Stimulated activated CD4-positive, alpha-beta T cell treated with anti-CD3 and anti-CD28 coated beads, TNF-alpha, amount 100 ng/mL, for 4 hours (primary cell): ENCODE measurements around the gene KIF26B.

Experiments used
- DNase-seq, 3 experiments: peaks; one replicate each; pipeline ENCODE4 v3.0.0-alpha.2; 2020; ENCODE audit warnings: low read depth in 3 of 3

Gene KIF26B

DNA sequence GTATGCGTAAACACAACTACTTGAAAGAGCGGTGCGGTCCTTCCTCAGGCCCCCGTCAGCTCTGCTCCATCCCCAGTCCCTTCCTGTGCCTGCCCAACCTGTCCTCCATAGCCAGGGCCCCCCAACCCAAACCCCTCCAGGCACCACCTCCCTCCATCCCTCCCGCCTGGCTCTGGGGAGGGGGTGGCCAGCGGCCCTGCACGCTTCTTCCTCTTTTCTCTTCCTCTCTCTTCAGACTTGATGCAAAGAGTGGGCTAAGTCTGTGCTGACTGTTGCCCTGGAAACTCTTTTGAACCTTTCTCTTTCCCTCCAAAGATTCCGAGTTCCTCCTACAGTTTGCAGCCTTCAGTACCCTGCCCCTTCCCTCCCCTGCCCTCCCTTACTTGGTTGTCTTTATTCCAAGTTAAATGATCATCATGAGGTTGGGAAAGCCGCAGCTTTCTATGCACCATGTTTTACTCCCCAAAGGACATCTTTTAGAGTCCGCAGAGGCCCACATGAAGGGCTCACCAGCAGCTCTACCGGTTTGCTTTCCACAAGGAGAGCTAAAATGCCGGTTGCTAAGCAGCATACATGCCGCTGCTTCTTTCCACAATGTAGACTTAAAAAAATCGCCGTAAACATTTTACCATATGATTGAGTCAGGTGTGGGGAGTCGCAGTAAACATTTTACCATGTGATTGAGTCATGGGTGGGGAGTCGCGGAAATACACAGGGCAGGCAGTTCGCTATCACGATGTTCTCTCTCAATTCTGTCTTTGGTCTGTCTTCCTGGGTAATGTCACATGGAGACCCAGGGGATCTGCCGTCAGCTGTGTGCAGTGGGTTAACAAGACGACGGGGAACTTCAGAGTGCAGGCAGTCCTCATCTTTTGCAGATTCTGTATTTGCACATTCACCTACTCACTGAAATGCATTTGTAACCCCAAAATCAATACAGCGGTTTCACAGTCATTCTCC is 525.3 kb downstream of the KIF26B start:
- DNase-seq: no peak

DNA sequence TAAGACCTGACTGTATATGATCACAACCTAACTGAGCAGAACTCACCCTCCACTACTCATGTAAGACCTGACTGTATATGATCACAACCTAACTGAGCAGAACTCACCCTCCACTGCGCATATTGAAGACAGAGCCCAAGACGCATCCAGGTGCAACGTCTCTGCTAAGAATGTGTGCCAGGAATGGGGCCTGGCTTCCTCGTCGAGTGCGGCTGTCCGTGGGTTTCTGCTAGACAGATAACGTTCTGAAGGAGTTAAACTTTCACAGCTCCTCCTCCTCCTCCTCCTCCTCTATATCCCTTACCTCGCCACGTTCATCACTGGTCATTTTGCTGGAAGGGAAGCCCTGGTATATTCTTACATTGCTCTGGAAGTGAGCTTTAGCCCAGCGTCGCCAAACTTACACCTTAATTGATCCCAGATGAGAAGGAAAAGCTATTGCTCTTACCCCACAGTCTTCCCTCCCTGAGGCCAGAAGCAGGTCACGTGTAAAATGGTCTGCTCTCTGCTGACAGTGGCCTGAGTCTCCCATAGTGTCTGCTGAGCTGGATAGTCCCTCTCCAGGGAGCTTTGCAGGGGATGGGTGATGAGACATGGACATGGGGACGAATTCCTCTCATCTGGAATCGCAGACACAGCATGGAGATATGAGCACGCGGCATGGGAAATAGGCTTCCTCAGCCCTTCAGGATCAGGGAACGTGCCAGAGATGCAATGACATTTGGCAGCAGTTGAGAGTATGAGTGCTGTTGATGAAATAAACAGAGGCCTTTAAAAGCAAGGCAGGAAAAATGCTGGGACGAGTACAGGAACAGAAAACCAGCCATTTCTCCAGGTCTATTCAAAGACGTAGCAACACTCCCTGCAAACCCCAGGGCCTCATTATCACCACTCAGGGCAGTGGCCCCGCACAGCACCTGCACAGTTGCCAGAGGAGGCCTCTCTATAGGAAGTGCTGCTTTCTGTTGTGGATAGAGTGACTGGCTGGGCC is 528.1 kb downstream of the KIF26B start:
- no peak for DNase-seq

DNA sequence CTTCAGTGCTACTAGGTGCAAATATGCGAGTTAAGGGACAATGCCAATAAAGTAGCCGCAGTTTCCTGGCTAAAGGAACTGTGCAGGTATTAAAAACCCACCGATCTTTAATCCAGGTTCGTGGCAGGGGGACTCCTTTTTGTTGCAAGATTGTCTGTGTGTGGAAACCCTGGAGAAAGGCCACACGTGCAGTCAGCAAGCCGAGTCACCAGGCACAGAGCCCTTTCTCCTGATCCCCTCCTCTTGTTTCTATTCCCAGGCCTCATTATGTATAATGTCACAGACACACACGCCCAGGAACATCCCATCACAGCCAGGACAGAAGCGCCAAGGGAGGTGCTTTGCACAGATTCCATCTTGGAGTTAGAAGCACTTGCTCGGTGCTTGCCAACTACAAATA is 528.9 kb downstream of the KIF26B start:
- no peak for DNase-seq

DNA sequence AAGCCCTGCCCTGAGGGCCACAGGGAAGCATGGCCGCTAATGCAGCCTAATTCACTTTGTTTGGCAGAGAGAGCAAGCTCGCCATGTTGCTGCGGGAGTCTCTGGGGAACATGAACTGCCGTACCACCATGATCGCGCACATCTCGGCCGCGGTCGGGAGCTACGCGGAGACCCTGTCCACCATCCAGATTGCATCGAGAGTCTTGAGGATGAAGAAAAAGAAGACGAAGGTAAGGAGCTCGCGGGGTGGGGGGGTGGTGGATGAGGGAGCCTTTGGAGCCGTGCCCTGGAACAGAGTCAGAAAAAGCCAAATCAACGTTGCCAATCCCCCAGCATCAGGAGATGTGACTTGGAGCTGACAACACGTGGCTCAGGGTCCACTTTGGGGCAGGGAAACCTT is 529.4 kb downstream of the KIF26B start:
- no peak for DNase-seq

DNA sequence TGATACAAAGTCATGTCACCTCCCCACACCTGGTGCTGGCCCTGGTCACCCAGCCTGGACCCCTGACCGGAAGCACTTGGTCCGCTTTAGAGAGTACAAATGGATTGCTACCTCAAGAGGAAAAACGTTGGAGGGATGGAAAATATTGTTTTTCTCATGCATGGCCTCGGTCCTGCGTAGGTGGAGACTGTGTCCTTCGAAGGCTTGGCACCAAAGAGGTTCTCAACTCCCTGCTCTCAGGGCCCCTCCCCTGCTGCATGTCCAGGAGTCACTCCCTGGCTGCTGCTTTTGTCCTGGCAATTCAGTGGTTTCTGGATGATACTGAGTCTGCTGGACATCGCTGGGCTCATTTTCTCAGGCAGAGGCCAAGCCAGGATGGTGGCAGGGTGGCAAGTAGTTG is 529.8 kb downstream of the KIF26B start:
- no peak for DNase-seq

DNA sequence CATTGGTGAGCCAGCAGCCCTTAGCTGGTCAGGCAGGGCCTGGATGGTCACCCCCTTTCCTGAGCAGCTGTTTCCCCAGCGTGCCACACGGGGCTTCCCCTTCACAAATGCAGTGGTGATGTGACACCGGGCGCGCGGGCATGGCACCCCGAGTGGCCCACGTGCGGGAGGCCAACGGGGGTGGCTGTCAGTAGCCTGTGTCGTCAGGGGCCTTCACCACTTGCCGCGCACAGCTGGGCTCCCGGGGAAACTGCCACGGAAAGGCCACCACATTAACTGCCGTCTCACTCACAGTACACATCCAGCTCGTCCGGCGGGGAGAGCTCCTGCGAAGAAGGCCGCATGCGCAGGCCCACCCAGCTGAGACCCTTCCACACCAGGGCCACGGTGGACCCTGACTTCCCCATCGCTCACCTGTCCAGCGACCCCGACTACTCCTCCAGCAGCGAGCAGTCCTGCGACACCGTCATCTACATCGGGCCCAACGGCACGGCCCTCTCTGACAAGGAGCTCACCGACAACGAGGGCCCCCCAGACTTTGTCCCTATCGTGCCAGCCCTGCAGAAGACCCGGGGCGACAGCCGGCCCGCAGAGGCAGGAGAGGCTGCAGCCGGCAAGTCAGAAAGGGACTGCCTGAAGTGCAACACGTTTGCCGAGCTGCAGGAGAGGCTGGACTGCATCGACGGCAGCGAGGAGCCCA is 530.5 kb downstream of the KIF26B start:
- DNase-seq: no peak

DNA sequence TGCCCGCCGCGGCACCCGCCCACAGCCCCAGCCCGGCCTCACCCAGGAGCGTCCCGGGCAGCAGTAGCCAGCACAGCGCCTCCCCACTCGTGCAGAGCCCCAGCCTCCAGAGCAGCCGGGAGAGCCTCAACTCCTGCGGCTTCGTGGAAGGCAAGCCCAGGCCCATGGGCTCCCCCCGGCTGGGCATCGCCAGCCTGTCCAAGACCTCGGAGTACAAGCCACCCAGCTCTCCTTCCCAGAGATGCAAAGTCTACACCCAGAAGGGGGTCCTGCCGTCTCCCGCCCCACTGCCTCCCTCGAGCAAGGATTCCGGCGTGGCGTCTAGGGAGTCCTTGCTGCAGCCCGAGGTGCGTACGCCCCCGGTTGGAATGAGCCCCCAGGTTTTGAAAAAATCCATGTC is 531.2 kb downstream of the KIF26B start:
- DNase-seq: no peak

DNA sequence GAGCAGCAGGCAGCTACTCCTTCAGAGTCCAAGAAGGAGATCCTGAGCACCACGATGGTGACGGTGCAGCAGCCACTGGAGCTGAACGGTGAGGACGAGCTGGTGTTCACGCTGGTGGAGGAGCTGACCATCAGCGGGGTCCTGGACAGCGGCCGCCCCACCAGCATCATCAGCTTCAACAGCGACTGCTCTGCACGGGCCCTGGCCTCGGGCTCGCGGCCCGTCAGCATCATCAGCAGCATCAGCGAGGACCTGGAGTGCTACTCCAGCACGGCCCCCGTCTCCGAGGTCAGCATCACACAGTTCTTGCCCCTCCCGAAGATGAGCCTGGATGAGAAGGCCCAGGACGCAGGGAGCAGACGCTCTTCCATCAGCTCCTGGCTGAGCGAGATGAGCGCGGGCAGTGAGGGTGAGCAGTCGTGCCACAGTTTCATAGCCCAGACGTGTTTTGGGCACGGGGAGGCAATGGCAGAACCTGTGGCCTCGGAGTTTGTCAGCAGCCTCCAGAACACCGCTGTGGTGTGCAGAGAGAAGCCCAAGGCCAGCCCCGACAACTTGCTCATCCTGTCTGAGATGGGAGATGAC is 531.8 kb downstream of the KIF26B start:
- DNase-seq: no peak

DNA sequence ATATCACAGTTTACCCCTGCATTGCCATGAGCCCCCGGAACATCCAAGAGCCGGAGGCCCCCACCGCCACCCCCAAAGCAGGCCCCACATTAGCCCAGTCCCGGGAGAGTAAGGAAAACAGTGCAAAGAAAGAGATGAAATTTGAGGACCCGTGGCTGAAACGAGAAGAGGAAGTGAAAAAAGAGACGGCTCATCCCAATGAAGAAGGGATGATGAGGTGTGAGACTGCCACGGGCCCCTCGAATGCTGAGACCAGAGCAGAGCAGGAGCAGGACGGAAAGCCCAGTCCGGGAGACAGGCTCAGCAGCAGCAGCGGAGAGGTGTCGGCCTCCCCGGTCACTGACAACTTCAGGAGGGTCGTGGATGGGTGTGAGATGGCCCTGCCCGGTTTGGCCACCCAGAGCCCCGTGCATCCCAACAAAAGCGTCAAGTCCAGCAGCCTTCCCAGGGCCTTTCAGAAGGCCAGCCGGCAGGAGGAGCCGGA is 532.4 kb downstream of the KIF26B start:
- no peak for DNase-seq

DNA sequence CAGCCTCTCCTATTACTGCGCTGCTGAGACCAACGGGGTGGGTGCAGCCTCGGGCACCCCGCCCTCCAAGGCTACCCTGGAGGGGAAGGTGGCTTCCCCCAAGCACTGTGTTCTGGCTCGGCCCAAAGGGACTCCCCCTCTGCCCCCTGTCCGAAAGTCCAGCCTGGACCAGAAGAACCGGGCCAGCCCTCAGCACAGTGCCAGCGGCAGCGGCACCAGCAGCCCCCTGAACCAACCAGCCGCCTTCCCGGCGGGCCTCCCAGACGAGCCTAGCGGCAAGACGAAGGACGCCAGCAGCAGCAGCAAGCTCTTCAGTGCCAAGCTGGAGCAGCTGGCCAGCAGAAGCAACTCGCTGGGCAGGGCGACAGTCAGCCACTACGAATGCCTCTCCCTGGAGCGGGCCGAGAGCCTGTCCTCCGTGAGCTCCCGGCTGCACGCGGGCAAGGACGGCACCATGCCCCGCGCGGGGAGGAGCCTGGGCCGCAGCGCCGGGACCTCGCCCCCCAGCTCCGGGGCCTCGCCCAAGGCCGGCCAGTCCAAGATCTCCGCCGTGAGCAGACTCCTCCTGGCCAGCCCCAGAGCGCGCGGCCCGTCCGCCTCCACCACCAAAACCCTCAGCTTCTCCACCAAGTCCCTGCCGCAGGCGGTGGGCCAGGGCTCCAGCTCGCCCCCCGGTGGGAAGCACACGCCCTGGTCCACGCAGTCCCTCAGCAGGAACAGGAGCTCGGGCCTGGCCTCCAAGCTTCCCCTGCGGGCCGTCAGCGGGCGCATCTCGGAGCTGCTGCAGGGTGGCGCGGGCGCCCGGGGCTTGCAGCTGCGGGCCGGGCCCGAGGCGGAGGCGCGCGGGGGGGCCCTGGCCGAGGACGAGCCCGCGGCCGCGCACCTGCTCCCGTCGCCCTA is 533.1 kb downstream of the KIF26B start:
- DNase-seq: no peak

DNA sequence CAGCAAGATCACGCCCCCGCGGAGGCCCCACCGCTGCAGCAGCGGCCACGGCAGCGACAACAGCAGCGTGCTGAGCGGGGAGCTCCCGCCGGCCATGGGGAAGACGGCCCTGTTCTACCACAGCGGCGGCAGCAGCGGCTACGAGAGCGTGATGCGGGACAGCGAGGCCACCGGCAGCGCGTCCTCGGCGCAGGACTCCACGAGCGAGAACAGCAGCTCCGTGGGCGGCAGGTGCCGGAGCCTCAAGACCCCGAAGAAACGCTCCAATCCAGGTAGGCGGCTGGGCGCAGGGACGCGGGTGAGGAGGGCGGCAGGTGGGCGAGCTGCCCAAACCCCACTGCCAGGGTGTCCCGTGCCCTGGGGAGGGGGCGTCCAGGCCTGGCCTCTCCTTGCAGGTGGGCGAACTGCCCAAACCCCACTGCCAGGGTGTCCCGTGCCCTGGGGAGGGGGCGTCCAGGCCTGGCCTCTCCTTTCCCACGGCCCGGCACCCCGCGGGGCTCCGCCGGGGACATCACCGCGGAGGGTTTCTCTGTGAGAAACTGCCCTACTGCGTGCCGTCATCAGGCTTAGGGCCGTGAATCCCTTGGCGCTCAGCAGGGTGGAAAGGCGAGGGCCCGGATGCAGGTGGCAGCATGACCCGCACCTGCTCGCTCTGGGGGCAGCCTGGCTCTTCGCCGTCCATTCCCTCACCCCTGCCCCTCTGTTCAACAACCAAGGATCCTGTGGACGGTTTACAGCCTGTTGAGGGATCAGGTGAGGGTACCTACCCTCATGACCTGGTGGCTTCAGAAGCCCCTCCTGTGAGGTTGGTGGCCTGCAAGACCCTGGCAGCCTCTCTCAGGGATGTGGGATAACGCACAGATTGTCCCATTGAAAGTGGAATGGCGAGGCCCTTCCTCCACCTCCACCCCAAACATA is 534.0 kb downstream of the KIF26B start:
- DNase-seq: no peak

DNA sequence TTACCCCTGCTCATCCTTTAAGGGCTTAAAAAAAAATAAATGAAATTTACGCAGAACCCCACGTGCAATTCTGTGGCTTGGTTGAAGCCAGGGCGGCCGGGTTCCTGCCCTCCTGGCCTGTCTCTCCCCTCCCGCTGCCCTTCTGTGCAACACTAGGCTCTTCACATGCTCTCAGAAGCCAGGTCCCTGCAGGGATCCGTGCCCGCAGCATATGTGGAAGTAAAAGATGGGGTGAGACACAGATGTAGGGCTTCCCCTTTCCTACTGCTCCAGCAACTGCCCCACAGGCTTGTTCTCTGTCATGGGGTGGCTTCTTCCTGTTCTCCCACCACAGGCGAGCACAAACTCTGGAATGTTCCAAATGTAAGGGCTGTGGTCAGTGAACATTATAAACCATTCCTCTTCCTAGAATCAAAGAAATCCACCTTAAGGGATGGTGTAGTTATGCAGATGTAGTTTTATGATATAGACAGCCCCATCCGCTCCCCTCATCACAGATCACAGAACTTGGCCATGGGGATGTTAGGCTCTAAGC is 535.4 kb downstream of the KIF26B start:
- DNase-seq: no peak

DNA sequence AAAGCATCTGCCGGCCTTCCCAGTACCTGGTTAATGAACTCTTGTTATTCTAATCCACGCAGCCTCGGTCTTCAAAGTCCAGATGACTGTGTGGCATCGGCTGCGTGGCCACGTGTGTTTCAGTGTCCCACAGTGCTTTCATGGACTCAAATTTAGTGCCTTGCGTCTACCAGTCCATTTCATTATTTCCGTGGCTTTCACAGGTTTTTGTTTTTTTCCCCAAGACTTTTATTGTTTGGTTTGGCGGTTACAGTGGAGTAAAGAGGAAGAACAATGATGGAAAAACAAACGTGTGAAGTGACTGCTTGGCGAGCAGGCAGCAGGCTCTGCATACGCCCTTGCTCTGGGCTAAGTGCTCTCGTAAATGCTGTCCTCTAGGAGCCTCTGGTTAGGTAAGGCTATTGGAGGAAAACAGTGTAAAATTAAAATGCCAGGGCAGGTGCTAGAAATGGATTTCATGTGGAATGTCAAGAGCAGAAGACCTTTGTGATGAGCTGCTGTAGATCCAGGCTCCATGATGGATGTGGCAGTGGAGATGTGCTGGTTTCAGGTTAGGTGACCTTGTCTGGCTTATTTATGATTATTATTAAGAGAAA is 536.3 kb downstream of the KIF26B start:
- no peak for DNase-seq

DNA sequence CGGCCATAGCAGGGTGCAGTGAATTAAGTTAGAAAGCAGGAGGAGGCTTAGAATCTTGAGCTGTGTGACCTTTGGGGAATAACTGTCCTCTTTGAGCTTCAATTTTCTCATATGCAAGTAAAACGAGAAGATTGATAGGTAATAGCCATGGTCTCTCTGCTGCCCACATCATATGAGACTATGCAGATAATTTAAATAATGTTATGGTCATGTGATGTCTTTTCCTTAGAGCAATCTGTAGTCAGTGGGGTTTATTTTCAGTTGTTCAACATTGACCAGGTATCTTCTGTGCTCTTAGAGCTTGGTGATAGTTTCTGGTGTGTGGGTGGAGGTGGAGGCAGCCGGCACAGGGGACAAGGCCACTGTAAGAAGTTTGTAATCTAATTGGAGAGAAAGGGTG is 537.1 kb downstream of the KIF26B start:
- no peak for DNase-seq

DNA sequence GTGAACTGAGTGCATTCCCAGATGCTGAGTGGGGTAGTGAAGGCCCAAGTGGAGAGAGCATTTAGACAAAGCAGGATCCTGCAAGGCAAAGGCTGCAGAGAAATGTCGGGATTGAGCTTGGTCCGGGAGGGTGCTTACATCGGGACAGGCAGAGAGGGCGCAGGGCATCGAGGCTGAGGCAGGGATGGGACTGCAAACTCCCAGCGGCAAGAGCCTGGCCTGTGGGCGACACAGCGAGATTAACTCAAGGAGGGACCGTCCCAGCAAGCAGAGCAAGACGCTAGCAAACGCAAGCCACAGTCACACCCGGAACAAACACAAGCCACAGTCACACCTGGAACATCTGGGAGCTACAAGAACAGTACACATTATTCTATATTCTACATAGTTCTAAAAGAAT is 537.5 kb downstream of the KIF26B start:
- no peak for DNase-seq

DNA sequence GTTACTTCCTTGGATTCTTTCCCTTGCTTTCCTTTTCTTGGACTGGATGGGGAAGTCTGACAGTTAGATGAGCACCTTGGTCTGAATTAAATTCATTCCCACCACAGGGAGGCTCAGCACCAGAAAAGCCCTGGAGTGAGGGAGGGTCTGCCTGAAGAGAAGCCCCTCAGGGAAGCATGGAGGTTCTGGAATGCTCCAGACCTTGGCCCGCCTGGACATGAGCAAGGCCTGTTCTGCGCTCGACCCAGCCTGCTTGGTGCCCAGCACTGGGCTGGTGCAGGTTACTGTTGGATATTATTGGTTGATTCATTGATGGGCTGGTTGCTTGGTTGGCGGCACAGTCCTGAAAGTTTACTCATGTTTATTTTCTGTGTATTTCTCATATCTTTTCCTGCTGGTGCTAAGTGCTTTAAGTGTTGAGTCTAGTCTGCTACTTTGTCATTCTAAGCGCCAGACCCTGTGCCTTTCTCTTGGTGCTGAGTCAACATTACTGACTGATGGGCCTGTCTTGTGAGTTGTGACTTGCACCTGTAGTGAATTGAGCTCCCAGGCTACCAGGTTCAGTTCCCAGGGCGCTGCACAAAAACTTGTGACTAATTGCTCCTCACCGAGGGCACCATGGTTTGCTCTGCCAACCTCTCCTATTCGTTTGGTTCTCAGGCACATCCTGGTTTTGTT is 538.5 kb downstream of the KIF26B start:
- DNase-seq: no peak

DNA sequence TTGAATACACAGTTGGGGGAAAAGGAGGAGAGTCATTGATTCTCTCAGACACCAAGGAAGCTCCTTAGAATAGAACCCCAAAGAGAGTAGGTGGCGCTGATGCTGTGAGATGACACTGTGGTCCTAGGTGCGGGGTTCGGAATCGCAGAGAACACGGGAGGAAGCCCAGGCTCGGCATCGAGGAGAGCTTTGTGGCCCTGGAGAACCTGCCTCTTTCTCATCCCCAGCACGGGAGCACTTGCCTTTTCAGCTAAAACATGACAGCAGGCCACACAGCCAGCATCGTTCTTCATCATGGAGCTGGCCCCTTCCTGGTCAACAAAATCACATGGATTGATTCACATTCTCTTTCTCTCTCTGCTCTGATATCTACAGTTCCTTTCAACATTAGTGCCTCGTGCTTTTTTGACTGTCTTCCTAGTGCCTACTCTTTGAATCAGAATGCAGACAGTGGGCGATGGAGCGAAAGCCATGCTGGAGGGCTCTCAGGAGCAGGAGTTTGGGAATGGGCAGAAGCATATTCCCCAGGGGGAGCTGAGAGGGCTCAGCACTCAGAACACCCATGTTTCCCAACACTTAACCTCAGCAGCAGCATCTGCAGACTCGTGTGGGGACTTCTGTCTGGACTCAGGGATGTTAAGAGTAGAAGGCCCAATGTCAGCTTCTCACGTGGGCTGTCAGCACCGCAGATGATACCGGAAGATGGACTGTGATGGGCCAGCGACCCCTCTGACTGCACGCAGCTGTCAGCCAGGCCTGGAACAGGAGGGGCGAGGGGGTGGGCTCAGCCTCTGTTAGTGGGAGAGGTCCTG is 539.4 kb downstream of the KIF26B start:
- DNase-seq: no peak
